HG03064 (cell line): Measurements from ENCODE around the gene KRTAP10-7.
"Not testable (repeated sequence)": the region's sequence is repeated elsewhere in the genome, so short reads cannot be mapped to it uniquely, and the experiment has no call there.

Source experiments
- ATAC-seq: cut with Tn5 transposase; IDR thresholded peaks from one replicate; pipeline ENCODE4 v1.9.1; 2021; ENCODE audit warnings: low read depth; ENCODE audit not compliant: unreplicated experiment

Gene KRTAP10-7

GRCh38 chr21:44610157-44610843 is 9.9 kb downstream of the KRTAP10-7 start:
- not testable (repeated sequence) for ATAC-seq

- no peak for ATAC-seq
Measured at GRCh38 chr21:44611551-44611950, 11.2 kb downstream of the KRTAP10-7 start.

DNA sequence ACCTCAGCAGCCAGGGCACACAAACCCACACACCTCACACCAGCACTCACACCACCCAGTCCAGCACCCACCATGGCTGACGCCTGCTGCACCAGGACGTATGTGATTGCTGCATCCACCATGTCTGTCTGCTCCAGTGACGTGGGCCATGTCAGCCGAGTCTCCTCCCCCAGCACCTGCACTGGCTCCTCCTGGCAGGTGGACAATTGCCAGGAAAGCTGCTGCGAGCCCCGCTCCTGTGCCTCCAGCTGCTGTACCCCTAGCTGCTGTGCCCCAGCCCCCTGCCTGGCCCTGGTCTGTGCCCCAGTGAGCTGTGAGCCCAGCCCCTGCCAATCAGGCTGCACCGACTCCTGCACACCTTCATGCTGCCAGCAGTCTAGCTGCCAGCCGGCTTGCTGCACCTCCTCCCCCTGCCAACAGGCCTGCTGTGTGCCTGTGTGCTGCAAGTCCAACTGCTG is 11.7 kb downstream of the KRTAP10-7 start, which contains the start of gene KRTAP10-8:
KRTAP10-8 (plus strand) TSS at position 51 of the 458 bp plus-strand sequence; CDS start at position 73, 22 bp downstream.
- ATAC-seq, result no peak

DNA sequence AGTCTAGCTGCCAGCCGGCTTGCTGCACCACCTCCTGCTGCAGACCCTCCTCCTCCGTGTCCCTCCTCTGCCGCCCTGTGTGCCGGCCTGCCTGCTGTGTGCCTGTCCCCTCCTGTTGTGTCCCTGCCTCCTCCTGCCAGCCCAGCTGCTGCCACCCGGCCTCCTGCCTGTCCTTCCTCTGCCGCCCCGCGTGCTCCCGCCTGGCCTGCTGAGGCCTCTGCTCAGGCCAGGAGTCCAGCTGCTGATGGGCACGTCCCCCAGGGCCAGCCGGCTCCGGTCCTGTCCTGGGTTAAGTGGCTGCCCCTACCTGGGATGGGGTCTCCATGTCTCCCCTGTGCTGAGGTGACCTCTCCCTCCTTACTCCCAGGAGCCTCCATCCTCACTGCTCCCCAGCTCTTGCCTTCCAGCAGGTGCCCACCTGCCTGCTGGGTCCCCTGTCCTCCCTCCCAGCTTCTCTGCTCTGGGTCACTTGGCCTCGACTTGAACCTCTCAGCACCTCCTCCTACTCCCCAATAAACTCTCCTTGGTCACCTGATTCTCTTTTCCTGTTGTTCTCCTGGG is 12.4 kb downstream of the KRTAP10-7 start:
- ATAC-seq, result no peak

- ATAC-seq, result no peak
Measured at GRCh38 chr21:44613386-44614155, 13.2 kb downstream of the KRTAP10-7 start.

DNA sequence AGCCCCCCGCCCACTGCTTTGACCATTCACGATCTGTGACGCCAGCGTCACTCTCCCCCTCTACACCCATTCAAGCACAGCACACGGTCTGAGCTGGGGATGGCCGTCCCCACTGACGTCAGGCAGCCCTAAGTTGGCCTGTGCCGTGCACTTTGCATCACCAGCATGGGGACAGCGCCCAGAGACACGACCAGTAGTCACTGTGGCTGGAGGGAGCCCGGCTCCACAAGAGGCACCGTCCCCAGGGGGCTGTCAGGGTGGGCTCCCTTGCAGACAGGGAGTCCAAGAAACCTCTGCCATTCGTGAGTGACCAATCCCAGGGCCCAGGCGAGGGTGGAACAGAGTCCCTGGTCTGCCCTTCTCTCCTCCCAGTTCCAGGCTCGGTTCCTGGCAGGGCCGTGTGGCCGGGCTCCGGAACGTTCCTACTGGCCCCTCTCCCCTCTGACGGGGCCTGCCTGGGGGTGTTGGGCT is 13.8 kb downstream of the KRTAP10-7 start:
- ATAC-seq, result no peak

DNA sequence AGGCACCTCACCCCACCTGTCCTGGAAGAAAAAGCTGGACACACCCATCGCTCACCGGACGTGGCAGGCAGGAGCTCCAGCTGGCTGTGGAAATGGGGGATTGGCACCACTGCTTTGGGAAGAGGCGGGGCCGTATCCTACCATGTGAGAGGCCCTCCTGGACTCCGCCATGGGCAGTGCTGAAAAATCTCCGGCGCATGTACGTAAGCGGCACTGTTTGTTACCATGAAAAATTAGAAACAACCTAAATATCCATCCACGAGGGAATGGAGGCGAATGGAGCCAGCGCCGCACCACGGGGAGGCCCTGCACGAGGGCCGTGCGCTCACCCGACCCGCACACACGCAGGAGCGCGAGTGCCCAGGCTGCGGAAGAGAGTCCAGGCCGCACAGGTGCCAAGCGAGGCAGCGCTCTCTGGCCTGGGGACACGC is 14.6 kb downstream of the KRTAP10-7 start:
- ATAC-seq, result no peak

DNA sequence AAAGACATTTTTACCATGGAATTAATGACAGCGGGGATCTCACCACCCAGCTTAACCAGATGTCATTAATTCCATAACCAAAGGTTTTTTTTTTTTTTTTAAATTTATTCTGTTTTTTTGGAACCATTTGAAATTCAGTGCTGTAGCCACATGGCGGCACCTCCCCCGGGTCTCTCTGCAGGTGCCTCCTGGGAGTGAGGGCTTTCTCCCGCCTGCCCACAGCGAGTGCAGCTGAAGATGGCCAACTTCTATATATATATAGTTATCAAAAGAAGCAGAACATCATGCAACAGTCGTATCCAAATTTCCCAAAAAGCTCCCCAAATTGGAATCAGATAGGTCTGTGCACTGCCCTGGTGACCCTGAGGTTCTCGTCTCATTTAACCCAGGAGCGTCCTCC is 15.1 kb downstream of the KRTAP10-7 start:
- no peak for ATAC-seq

- ATAC-seq, result no peak
Measured at GRCh38 chr21:44615911-44616590, 15.7 kb downstream of the KRTAP10-7 start.

DNA sequence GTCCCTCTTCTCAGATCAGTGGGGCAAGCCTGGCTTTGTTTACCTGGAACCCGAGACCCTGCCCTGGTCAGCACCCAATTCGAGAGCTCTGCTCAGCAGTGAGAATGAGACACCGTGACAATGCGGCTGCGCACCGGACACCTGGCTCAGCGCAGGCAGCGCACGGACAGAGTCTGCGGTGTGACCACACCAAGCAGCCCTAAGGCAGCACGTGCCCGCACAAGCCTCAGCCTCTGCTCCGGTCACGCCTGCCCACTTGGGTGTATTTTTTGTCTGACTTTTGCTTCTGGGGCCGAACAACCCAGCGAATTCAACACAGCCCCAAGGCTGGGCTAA is 16.2 kb downstream of the KRTAP10-7 start:
- no peak for ATAC-seq

- ATAC-seq, result no peak
Measured at GRCh38 chr21:44617071-44617501, 16.7 kb downstream of the KRTAP10-7 start.

- ATAC-seq, result no peak
Measured at GRCh38 chr21:44618504-44618903, 18.1 kb downstream of the KRTAP10-7 start.

- ATAC-seq, result no peak
Measured at GRCh38 chr21:44618909-44619308, 18.5 kb downstream of the KRTAP10-7 start.

- ATAC-seq, result no peak
Measured at GRCh38 chr21:44619886-44620285, 19.5 kb downstream of the KRTAP10-7 start.

- ATAC-seq, result no peak
Measured at GRCh38 chr21:44623575-44623974, 23.2 kb downstream of the KRTAP10-7 start.

DNA sequence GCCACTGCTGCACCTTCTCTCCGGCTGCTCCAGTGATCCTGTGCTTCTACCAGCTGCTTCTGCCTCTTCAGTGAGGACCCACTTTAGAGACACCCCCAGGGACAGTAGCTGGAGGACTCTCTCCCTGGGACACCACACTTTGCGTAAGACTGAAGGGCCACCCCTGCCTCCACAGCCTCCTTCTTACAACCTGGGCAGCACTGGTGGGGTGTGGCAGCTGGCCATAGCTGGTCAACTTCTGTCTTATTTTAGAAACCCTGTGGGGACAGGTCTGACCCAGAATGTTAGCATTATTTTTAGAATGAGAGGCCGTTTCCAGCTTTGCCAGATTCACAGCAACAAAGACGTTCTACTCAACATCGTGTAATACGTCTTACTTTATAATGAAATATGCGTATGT is 25.4 kb downstream of the KRTAP10-7 start:
- no peak for ATAC-seq

GRCh38 chr21:44626262-44626661 is 25.9 kb downstream of the KRTAP10-7 start:
- ATAC-seq, result no peak

DNA sequence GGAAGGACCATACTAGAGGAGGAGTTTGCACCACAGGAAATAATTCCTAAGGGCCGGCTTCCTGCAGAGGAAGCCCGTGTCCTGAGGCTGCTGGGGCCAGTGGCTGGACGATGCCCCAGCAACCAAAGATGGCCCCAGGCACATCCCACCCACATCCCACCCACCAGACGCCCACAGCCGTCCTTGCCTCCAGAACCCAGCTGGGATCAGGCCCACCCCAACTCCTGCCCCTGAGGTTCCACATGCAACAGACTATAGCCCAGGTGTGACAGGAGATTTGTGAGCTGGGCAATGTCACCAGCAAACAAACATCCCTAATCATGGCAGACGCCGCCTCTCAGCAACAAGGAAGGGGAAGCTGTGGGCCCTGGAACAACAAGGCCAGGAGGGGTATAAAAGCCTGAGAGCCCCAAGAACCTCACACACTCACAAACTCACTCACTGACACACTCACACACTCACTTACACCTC is 26.3 kb downstream of the KRTAP10-7 start, which contains the start of gene KRTAP10-9:
KRTAP10-9 (plus strand) TSS at position 421 of the 471 bp plus-strand sequence. CDS start 79 bp downstream, outside the sequence.
- no peak for ATAC-seq

- ATAC-seq, result not testable (repeated sequence)
Measured at GRCh38 chr21:44627181-44627822, 26.9 kb downstream of the KRTAP10-7 start.

GRCh38 chr21:44627831-44628233 is 27.4 kb downstream of the KRTAP10-7 start:
- ATAC-seq, result not testable (repeated sequence)
